Measurements from ENCODE around the gene MYO5C.
A peak's percentile ranks its signal among the peaks of the same experiment; 100 is the strongest.

The MYO5C gene

DNA sequence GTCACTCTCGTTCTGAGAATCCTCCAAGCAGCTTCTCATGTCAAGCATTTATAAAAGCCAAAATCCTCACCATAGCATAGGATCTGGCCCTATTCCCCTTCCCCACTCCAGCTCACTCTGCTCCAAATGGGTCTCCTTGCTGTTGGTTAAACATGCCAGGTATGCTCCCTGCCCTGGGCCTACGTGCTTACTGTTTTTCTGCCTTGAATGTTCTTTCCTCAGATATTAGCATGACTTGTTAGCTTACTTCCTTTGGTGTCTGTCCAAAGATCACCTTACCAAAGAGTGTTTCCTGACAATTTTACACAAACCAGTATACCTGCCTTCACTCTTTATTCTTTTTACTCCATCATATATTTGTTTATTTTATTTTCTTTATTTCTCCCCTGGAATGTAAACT is 33.1 kb upstream of the MYO5C start:
- TF ChIP-seq, protein P1, sequence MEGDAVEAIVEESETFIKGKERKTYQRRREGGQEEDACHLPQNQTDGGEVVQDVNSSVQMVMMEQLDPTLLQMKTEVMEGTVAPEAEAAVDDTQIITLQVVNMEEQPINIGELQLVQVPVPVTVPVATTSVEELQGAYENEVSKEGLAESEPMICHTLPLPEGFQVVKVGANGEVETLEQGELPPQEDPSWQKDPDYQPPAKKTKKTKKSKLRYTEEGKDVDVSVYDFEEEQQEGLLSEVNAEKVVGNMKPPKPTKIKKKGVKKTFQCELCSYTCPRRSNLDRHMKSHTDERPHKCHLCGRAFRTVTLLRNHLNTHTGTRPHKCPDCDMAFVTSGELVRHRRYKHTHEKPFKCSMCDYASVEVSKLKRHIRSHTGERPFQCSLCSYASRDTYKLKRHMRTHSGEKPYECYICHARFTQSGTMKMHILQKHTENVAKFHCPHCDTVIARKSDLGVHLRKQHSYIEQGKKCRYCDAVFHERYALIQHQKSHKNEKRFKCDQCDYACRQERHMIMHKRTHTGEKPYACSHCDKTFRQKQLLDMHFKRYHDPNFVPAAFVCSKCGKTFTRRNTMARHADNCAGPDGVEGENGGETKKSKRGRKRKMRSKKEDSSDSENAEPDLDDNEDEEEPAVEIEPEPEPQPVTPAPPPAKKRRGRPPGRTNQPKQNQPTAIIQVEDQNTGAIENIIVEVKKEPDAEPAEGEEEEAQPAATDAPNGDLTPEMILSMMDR (IDR thresholded peaks at IDR 0.05; ENCODE audit: low read depth, low read length), result no peak
- no peak for DNase-seq
- no peaks in the 10 kb centered on the region for H3K27me3 ChIP-seq

DNA sequence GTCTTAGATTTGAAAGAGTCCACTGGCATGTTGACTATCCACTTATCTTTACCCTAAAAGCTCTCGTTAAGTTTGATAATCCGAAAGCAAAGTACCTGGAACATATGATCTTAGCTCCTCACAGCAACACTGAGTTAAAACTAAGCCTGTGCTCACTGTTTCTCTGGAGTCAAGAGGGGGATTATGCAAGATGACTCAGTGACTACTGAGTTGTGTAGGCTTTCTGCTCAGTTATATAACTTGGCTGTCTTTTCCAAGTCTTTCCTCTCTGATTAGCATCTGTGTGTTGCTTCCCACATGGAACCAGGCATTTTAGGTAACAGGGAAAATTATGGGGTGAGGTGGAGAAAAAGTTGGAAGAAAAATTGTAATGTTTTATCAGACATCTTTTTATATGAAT is 31.2 kb upstream of the MYO5C start:
- TF ChIP-seq, protein P1 (IDR thresholded peaks at IDR 0.05; ENCODE audit: low read depth, low read length), result no peak
- no peaks in the 10 kb centered on the region for H3K36me3 ChIP-seq
- no peaks in the 10 kb centered on the region for H3K27me3 ChIP-seq
- peaks cover 5% of the 10 kb centered on the region for H3K4me1 ChIP-seq
- no peak overlapping the region for H3K4me3 ChIP-seq (ENCODE audit: low read depth, low read length)
- no peaks in the 10 kb centered on the region for H3K9me3 ChIP-seq
- no peak for DNase-seq

More for the DNA sequence above, 33.1 kb upstream of the MYO5C start:
- Histone ChIP-seq H3K4me1 (peaks cover 6% of the 10 kb centered on the region), H3K9me3 (no peaks in the 10 kb centered on the region), H3K4me3 (ENCODE audit: low read depth, low read length) (no peak overlapping the region), H3K36me3 (no peaks in the 10 kb centered on the region)

DNA sequence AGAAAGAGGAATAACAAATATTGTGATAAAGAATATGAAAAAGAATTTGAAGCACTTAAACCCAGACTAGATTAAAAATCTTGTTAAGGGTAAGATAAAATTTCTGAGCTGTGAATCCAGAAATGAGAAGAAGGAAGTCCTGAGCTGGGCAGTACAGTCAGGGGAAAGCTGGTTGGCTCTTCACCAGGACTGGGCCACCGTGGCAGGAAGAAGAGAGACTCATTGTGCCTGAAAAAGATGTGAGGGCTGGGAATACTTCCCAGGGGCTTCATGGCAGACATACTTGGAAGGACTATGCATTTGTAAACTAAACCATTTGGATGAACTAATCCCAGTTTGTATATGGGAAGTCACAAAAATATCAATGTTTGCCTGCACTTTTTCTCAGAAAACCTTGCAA is 28.5 kb upstream of the MYO5C start:
- Histone ChIP-seq H3K4me3 (ENCODE audit: low read depth, low read length) (no peak overlapping the region), H3K27me3 (no peaks in the 10 kb centered on the region), H3K4me1 (no peaks in the 10 kb centered on the region), H3K36me3 (no peaks in the 10 kb centered on the region; the same call in 1 of the 2 replicates), H3K9me3 (no peaks in the 10 kb centered on the region)
- TF ChIP-seq, protein P1 (IDR thresholded peaks at IDR 0.05; ENCODE audit: low read depth, low read length), result no peak
- no peak for DNase-seq

DNA sequence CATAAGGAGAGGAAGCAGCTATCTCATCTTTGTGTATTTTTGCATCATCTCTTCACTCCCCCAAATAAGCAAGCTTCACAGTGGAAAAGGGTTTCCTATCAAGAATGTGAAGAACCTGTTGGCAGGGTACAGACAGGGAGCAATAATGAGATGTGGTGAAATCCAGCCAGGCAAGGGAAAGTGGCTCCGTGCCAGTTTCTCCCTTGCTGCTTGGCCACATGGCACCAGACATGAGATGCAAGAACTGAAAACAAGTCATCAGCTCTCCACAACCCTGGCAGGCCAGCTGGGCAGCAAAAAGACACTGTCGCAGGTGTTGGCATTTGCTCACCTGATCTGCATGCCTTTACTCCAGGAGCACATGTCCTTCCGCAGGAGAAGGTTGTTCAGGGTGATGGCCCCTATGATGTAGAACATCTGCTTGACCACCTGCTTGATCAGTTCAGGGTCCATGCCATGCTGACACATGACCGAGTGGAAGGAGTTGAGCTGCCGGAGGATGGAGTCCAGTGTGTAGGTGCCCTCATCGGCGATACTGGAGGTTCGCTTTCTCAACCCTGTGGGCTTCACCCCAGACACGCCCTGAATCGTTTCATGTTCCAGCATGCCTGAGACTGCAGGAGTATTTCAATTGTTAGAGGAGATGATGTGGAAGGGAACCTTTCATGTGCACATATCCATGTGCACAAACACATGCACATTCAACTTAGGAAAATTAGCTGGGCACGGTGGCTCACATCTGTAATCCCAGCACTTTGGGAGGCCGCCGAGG is 23.3 kb upstream of the MYO5C start:
- H3K4me1 ChIP-seq, result no peaks in the 10 kb centered on the region
- TF ChIP-seq, protein P1 (IDR thresholded peaks at IDR 0.05; ENCODE audit: low read depth, low read length), result no peak
- H3K36me3 ChIP-seq, result no peaks in the 10 kb centered on the region; the same call in 1 of the 2 replicates
- H3K27me3 ChIP-seq, result no peaks in the 10 kb centered on the region
- peak; percentile 20 for DNase-seq
- no peak overlapping the region for H3K4me3 ChIP-seq (ENCODE audit: low read depth, low read length)
- H3K9me3 ChIP-seq, result no peaks in the 10 kb centered on the region

DNA sequence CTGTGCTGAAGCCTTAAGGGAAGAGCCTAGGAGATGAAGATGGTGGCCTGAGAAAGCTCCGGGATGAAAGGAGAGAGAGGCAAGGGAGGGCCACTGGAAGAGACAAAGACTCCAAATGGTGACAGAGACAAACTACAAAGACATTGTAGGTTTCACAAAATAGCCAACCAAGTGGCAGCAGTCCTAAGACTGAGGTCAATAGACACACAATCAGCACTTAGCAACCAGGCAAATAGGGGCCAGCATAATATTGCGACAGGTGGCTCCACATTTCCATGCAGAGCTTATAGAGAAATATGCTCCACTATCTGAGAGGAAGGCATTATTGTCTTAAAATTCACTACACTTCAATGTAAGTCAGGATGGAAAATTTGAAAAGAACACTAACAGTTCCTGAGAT is 22.1 kb upstream of the MYO5C start:
- no peaks in the 10 kb centered on the region for H3K27me3 ChIP-seq
- TF ChIP-seq, protein P1 (IDR thresholded peaks at IDR 0.05; ENCODE audit: low read depth, low read length), result no peak
- no peaks in the 10 kb centered on the region for H3K9me3 ChIP-seq
- H3K36me3 ChIP-seq, result no peaks in the 10 kb centered on the region; the same call in 1 of the 2 replicates
- no peak for DNase-seq
- H3K4me1 ChIP-seq, result no peaks in the 10 kb centered on the region
- no peak overlapping the region for H3K4me3 ChIP-seq (ENCODE audit: low read depth, low read length)

DNA sequence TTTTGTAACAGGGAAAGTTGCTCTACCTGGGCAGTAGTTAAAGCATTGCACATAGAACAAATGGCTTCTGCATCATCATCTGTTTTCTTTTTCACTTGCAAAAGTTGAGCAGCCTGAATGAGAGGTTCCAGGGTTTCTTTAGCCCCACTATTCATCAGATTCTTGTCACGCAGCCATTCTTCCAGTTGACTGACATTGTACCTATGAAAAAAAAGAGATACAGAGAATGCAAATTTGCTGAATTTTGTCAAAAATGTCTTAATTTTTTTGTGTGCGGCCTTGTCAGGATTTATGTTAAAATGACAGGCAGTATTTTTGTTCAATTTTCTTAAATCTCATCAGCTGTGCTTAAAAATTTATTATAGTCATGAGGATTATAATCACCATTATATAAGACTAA is 21.4 kb upstream of the MYO5C start:
- Histone ChIP-seq H3K4me3 (ENCODE audit: low read depth, low read length) (no peak overlapping the region), H3K27me3 (no peaks in the 10 kb centered on the region), H3K36me3 (no peaks in the 10 kb centered on the region; the same call in 1 of the 2 replicates), H3K4me1 (no peaks in the 10 kb centered on the region), H3K9me3 (no peaks in the 10 kb centered on the region)
- TF ChIP-seq, protein P1 (IDR thresholded peaks at IDR 0.05; ENCODE audit: low read depth, low read length), result no peak
- DNase-seq, result no peak

Data from BE2C (cell line).